Measurements from ENCODE around the gene GAS2L1. TPM values are rescaled to one million over a fixed set of nuclear protein-coding genes. Genes with fewer than 3 reads are reported as not detected.

GAS2L1 gene
- polyA plus RNA-seq, 3 donors = 14.9 to 20.0 (median 15.7) TPM

DNA sequence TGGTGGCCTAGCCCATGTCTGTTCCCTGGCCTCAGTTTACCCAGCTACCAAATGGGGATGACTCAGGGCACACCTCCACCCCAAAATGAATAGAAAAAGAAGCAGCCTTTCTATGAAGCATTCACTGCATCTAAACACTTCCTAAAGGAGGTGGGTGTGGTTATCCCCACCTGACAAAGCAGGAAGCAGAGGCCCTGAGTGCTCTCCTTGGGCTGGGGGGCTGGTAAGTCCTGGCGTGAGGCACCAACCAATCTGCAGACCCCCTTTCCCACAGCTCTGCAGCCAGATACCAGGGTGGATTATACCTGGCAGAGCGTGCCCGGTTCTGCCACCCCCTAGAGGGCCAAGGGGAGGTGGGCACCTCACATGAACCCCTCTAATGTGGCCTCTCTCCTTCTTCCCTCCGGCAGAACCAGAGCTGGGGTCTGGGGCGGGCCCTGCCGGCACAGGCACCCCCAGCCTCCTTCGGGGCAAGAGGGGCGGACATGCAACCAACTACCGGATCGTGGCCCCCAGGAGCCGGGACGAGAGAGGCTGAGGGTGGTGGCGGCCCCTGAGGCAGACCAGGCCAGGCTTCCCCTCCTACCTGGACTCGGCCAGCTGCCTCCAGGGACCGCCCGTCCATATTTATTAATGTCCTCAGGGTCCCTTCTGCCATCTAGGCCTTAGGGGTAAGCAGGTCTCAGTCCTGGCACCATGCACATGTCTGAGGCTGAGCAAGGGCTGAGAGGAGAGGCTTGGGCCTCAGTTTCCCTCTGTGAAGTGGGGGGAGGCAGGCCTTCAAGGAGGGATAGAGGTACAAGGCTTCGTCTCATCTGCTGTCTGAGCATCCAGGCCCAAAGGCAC lies 47.8 kb upstream of the GAS2L1 start:
- H3K9ac ChIP-seq (ENCODE audit: insufficient read depth, low read length, poor library complexity, severe bottlenecking) = no peak overlapping the region
- no peak overlapping the region for H3K4me2 ChIP-seq (replicated peaks; ENCODE audit: extremely low read depth, low read length, poor library complexity, severe bottlenecking)
- no peak overlapping the region for H2AFZ ChIP-seq (ENCODE audit: insufficient read depth, low read depth, low read length, poor library complexity, severe bottlenecking)
- no peaks in the 10 kb centered on the region for H3K9me3 ChIP-seq (replicated peaks in 1 of 2; ENCODE audit: control insufficient read depth in 1 of 2, insufficient read depth in 1 of 2, low read length in 2 of 2)
- Mint-ChIP-seq H3K4me1 (no peaks in the 10 kb centered on the region), H3K36me3 (peaks cover 5 to 13% of the 10 kb centered on the region in 2 donors), H3K9me3 (no peaks in the 10 kb centered on the region), H3K27me3 (ENCODE audit: low read depth in 3 of 3) (peaks cover 0 to 5% (median 2%) of the 10 kb centered on the region in 3 donors), H3K4me3 (no peak overlapping the region), H3K27ac (peak overlapping the region in 1 of 7 donors; percentile 38)
- no peaks in the 10 kb centered on the region for H4K20me1 ChIP-seq (ENCODE audit: insufficient read depth, low read length)
- no peak overlapping the region for H3K27ac ChIP-seq (ENCODE audit: low read depth in 1 of 2, low read length in 2 of 2)
- H3K4me1 ChIP-seq (ENCODE audit: control insufficient read depth in 1 of 2, insufficient read depth in 2 of 2, low read length in 2 of 2) = no peaks in the 10 kb centered on the region
- no peaks in the 10 kb centered on the region for H3K79me2 ChIP-seq (ENCODE audit: insufficient read depth, low read length)
- no peak overlapping the region for H3K4me3 ChIP-seq (replicated peaks in 1 of 3; ENCODE audit: low read depth in 2 of 3, low read length in 3 of 3)
- WGBS (ENCODE audit: insufficient coverage) = 96% methylated on average over 16 of the region's 17 CpGs
- no peaks in the 10 kb centered on the region for H3K27me3 ChIP-seq (ENCODE audit: control insufficient read depth in 2 of 2, insufficient read depth in 2 of 2, low read length in 2 of 2)
- no peak for DNase-seq
- peaks cover 0 to 4% of the 10 kb centered on the region in 2 donors for H3K36me3 ChIP-seq (replicated peaks in 1 of 2; ENCODE audit: control insufficient read depth in 1 of 2, insufficient read depth in 2 of 2, low read length in 2 of 2)
- intact Hi-C loops (cut with micrococcal nuclease) = no loop called here
- TF ChIP-seq, protein P1, sequence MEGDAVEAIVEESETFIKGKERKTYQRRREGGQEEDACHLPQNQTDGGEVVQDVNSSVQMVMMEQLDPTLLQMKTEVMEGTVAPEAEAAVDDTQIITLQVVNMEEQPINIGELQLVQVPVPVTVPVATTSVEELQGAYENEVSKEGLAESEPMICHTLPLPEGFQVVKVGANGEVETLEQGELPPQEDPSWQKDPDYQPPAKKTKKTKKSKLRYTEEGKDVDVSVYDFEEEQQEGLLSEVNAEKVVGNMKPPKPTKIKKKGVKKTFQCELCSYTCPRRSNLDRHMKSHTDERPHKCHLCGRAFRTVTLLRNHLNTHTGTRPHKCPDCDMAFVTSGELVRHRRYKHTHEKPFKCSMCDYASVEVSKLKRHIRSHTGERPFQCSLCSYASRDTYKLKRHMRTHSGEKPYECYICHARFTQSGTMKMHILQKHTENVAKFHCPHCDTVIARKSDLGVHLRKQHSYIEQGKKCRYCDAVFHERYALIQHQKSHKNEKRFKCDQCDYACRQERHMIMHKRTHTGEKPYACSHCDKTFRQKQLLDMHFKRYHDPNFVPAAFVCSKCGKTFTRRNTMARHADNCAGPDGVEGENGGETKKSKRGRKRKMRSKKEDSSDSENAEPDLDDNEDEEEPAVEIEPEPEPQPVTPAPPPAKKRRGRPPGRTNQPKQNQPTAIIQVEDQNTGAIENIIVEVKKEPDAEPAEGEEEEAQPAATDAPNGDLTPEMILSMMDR (IDR thresholded peaks at IDR 0.05) = no peak

DNA sequence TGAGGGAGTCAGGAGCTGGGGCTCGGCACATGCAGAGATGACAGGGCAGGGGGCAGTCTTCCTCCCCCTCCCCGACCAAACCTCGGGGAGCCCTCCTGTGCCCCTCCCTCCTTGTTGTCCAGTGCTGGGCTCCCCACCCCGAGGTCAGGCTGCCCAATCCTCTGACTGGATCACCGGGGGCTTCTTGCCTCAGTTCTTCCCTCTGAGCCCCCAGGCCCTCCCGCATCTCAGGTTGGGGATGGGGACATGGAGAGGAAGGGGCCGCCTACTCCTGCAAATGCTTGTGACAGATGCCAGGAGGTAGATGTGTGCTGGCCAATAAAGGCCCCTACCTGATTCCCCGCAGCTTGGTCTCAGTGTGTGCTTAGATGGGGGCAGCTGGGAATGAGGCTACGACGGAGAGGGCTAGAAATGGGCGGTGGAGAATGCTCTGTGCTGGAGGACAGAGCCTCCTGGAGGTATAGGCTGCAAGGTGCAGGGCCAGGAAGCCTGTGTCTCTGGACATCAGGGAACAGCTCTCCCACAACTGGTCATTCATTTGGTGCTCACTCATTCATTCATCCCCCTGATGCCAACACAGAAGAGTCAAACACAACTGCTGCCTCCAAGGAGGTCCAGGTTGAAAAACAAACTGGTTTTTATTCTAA lies 47.1 kb upstream of the GAS2L1 start:
- TF ChIP-seq, protein P1 (IDR thresholded peaks at IDR 0.05) = no peak
- peaks cover 0 to 11% of the 10 kb centered on the region in 2 donors for H3K36me3 ChIP-seq (replicated peaks in 1 of 2; ENCODE audit: control insufficient read depth in 1 of 2, insufficient read depth in 2 of 2, low read length in 2 of 2)
- no peaks in the 10 kb centered on the region for H3K27me3 ChIP-seq (ENCODE audit: control insufficient read depth in 2 of 2, insufficient read depth in 2 of 2, low read length in 2 of 2)
- Mint-ChIP-seq H3K4me1 (no peaks in the 10 kb centered on the region), H3K27ac (peak overlapping the region in 1 of 7 donors; percentile 38), H3K4me3 (no peak overlapping the region), H3K36me3 (peaks cover 7 to 13% of the 10 kb centered on the region in 2 donors), H3K27me3 (ENCODE audit: low read depth in 3 of 3) (peaks cover 0 to 5% (median 2%) of the 10 kb centered on the region in 3 donors), H3K9me3 (no peaks in the 10 kb centered on the region)
- H3K9ac ChIP-seq (ENCODE audit: insufficient read depth, low read length, poor library complexity, severe bottlenecking) = no peak overlapping the region
- no peak for DNase-seq
- intact Hi-C loops (cut with micrococcal nuclease) = no loop called here
- H4K20me1 ChIP-seq (ENCODE audit: insufficient read depth, low read length) = no peaks in the 10 kb centered on the region
- WGBS (ENCODE audit: insufficient coverage) = 100% methylated on average over 3 of the region's 11 CpGs
- no peaks in the 10 kb centered on the region for H3K79me2 ChIP-seq (ENCODE audit: insufficient read depth, low read length)
- H3K4me1 ChIP-seq (ENCODE audit: control insufficient read depth in 1 of 2, insufficient read depth in 2 of 2, low read length in 2 of 2) = no peaks in the 10 kb centered on the region
- H3K4me2 ChIP-seq (replicated peaks; ENCODE audit: extremely low read depth, low read length, poor library complexity, severe bottlenecking) = no peak overlapping the region
- H3K9me3 ChIP-seq (replicated peaks in 1 of 2; ENCODE audit: control insufficient read depth in 1 of 2, insufficient read depth in 1 of 2, low read length in 2 of 2) = no peaks in the 10 kb centered on the region
- H3K27ac ChIP-seq (ENCODE audit: low read depth in 1 of 2, low read length in 2 of 2) = no peak overlapping the region
- no peak overlapping the region for H3K4me3 ChIP-seq (replicated peaks in 1 of 3; ENCODE audit: low read depth in 2 of 3, low read length in 3 of 3)
- no peak overlapping the region for H2AFZ ChIP-seq (ENCODE audit: insufficient read depth, low read depth, low read length, poor library complexity, severe bottlenecking)

All from CD14-positive monocyte (primary cell).